K562 (cell line): ENCODE data around the gene DDIT3. TPM values are rescaled to one million over a fixed set of nuclear protein-coding genes. Genes with fewer than 3 reads are reported as not detected.
A peak's percentile ranks its signal among the peaks of the same experiment; 100 is the strongest.

Source experiments
- ARID3B ChIP-seq: fragments of 250-450 bp; sonication (Bioruptor Pico); IDR thresholded peaks from 2 replicates; pipeline ENCODE4 v1.4.0; 2020; ENCODE audit warnings: borderline replicate concordance
- ATF2 ChIP-seq: sonication (generic); formaldehyde crosslinking; IDR thresholded peaks from 2 replicates; pipeline ENCODE4 v1.8.1; 2022; ENCODE audit warnings: missing genetic modification reagents
- CBFA2T3 ChIP-seq: fragments of 450-650 bp; IDR thresholded peaks from 2 replicates; pipeline ENCODE4 v1.6.1; 2017
- CBX3 ChIP-seq, 2 experiments: IDR thresholded peaks; 1 replicate in 1 of 2; 2 replicates in 1 of 2; pipeline ENCODE4 v1.6.1; 2012; ENCODE audit warnings: inconsistent platforms in 2 of 2, low read length in 2 of 2, borderline replicate concordance in 1 of 2, control low read depth in 1 of 2
- ETV1 ChIP-seq: fragments of 450-650 bp; conservative IDR thresholded peaks from 2 replicates; pipeline ENCODE4 v1.6.1; 2016; ENCODE audit warnings: missing genetic modification characterization, control low read depth, low read depth, missing compliant biosample characterization
- GATA2 ChIP-seq: sonication (generic); formaldehyde crosslinking; IDR thresholded peaks from 2 replicates; pipeline ENCODE4 v1.4.0; 2020; ENCODE audit warnings: mild to moderate bottlenecking, missing genetic modification reagents
- HDAC2 ChIP-seq: fragments of 450-650 bp; IDR thresholded peaks from 2 replicates; pipeline ENCODE4 v1.6.1; 2016; ENCODE audit warnings: mild to moderate bottlenecking
- HDAC8 ChIP-seq: fragments of 450-650 bp; IDR thresholded peaks from 2 replicates; pipeline ENCODE4 v1.6.1; 2016; ENCODE audit warnings: mild to moderate bottlenecking, missing genetic modification characterization, moderate library complexity, missing compliant biosample characterization
- NR4A1 ChIP-seq, 2 experiments: fragments of 250-450 bp in 1 of 2; fragments of 450-650 bp in 1 of 2; sonication (Bioruptor Pico) in 1 of 2; IDR thresholded peaks; 2 replicates each; pipeline versions ENCODE4 v1.4.0 to v1.6.1; 2016 to 2020; ENCODE audit warnings: mild to moderate bottlenecking in 2 of 2, missing compliant biosample characterization in 1 of 2, missing genetic modification characterization in 1 of 2, moderate library complexity in 1 of 2
- RHOXF2B ChIP-seq: fragments of 250-450 bp; sonication (Bioruptor Pico); conservative IDR thresholded peaks from 2 replicates; pipeline ENCODE4 v1.5.1; 2021
- RNF2 ChIP-seq: sonication (generic); IDR thresholded peaks from 2 replicates; pipeline ENCODE4 v1.6.1; 2016
- SP2 ChIP-seq: IDR thresholded peaks from 2 replicates; pipeline ENCODE4 v1.6.1; 2011; ENCODE audit warnings: mild to moderate bottlenecking, low read depth, low read length, moderate library complexity; ENCODE audit not compliant: poor library complexity, severe bottlenecking; ENCODE audit errors: extremely low read depth
- TARDBP ChIP-seq: fragments of 450-650 bp; IDR thresholded peaks from 2 replicates; pipeline ENCODE4 v1.6.1; 2016
- ZBTB33 ChIP-seq: sonication (generic); formaldehyde crosslinking; IDR thresholded peaks from 2 replicates; pipeline ENCODE4 v1.8.1; 2023; ENCODE audit warnings: mild to moderate bottlenecking, missing genetic modification reagents
- ZNF134 ChIP-seq: fragments of 250-450 bp; sonication (Bioruptor Pico); conservative IDR thresholded peaks from 2 replicates; pipeline ENCODE4 v1.4.0; 2020
- ZNF3 ChIP-seq: fragments of 250-450 bp; sonication (Bioruptor Pico); IDR thresholded peaks from 2 replicates; pipeline ENCODE4 v1.5.0; 2021; ENCODE audit warnings: mild to moderate bottlenecking, moderate library complexity
- ZNF639 ChIP-seq, 2 experiments: fragments of 200-800 bp in 1 of 2; sonication (Bioruptor generic) in 1 of 2; sonication (generic) in 1 of 2; formaldehyde crosslinking in 1 of 2; IDR thresholded peaks in 1 of 2; conservative IDR thresholded peaks in 1 of 2; 2 replicates each; pipeline versions ENCODE4 v1.5.0 to v1.6.1; 2016 to 2020; ENCODE audit warnings: missing compliant biosample characterization in 1 of 2, missing genetic modification characterization in 1 of 2, missing genetic modification reagents in 1 of 2
- polyA plus RNA-seq, 8 experiments: library from polyadenylated mRNA; depleted of rRNA in 4 of 8; stranded (reverse) in 5 of 8; unstranded in 3 of 8; fragments of >200 nt; fragmentation: Nextera tagmentation in 2 of 8; fragmentation: Illumina TruSeq in 1 of 8; extraction: Ambion mirVana in 2 of 8; extraction: Trizol in 1 of 8; gene quantifications; 2 replicates each; pipeline versions ENCODE4 v1.2.1 to v1.2.3, GENCODE V29; 2011 to 2014; ENCODE audit warnings: inconsistent platforms in 1 of 8, missing spikeins in 1 of 8
- total RNA-seq, 7 experiments: library from RNA; depleted of rRNA in 6 of 7; stranded (reverse); fragments of >200 nt in 6 of 7; fragmentation: Illumina TruSeq in 2 of 7; extraction: Trizol in 2 of 7; gene quantifications; 2 replicates each; pipeline versions ENCODE4 v1.2.1 to v1.2.3, GENCODE V29; 2011 to 2021; ENCODE audit warnings: low replicate concordance in 1 of 7

Gene DDIT3
- total and polyA plus RNA-seq, 9 of the 15 experiments (the other 6 are each of a cell fraction or from before 2014, with no cell fraction given): 59.1 to 272 (median 89.9) TPM

- TF ChIP-seq ATF2 (CRISPR knock-in tag) (no peak), HDAC2 (peak; percentile 62; the same call in 1 of the 2 replicates), SP2 (peak; percentile 75), ZBTB33 (CRISPR knock-in tag) (no peak; the same call in 1 of the 2 replicates), ETV1 (tag) (peak; percentile 78), RNF2 (0 out of 2 replicates have a peak, but pooled peaks have one; percentile 27), CBX3 (IDR thresholded peaks at IDR 0.05; ENCODE audit: borderline replicate concordance in 1 of 2, low read length in 2 of 2) (peak in 1 of 2 experiments; percentile 81; a peak in 2 of 3 replicates), CBFA2T3 (no peak), NR4A1 (CRISPR knock-in tag; IDR thresholded peaks at IDR 0.05) (no peak), NR4A1 (tag; IDR thresholded peaks at IDR 0.05) (no peak), ZNF134 (CRISPR knock-in tag) (no peak), TARDBP (no peak), ARID3B (CRISPR knock-in tag) (no peak), HDAC8 (no peak), GATA2 (CRISPR knock-in tag) (no peak), ZNF639 (CRISPR knock-in tag; conservative IDR thresholded peaks at IDR 0.05 in 1 of 2, IDR thresholded peaks at IDR 0.05 in 1 of 2) (peak in 1 of 2 experiments; percentile 95; a peak in 2 of 4 replicates), ZNF3 (CRISPR knock-in tag) (no peak), RHOXF2B (CRISPR knock-in tag) (no peak)
These were observed 32.5 kb downstream of the DDIT3 start, which contains the start of gene MARS1 (continued) for GRCh38 chr12:57487597-57488401.
